ENCODE results near the gene SAE1. TPM values are rescaled to one million over a fixed set of nuclear protein-coding genes. Genes with fewer than 3 reads are reported as not detected.
"Not testable (repeated sequence)": the region's sequence is repeated elsewhere in the genome, so short reads cannot be mapped to it uniquely, and the experiment has no call there.

The SAE1 gene
- total RNA-seq, 1 donor from 2014 or later, result 305 TPM

- peaks cover 10% of the 10 kb centered on the region for H3K36me3 Mint-ChIP-seq
- peaks cover 100% of the 10 kb centered on the region for H3K79me2 ChIP-seq (ENCODE audit: low read depth)
- no peak overlapping the region for H3K27ac Mint-ChIP-seq
- no peaks in the 10 kb centered on the region for H3K9me3 Mint-ChIP-seq
- no peaks in the 10 kb centered on the region for H3K27me3 Mint-ChIP-seq (ENCODE audit: insufficient read depth, low read depth)
- no peaks in the 10 kb centered on the region for H3K27me3 ChIP-seq
- TF ChIP-seq EZH2 (IDR thresholded peaks at IDR 0.05) (no peak), CTCF (IDR thresholded peaks at IDR 0.05) (no peak), EZH2phosphoT487 (IDR thresholded peaks at IDR 0.05) (no peak)
- no peaks in the 10 kb centered on the region for H3K9me3 ChIP-seq (ENCODE audit: low read depth)
- H3K4me2 ChIP-seq, result peak overlapping the region; percentile 43
- H3K9ac ChIP-seq, result peak overlapping the region; percentile 6
- no peak overlapping the region for H2AFZ ChIP-seq (replicated peaks)
- H3K36me3 ChIP-seq, result no peaks in the 10 kb centered on the region
- no peak overlapping the region for H3K27ac ChIP-seq
- peaks cover 44% of the 10 kb centered on the region for H3K4me1 ChIP-seq
- H3K4me3 Mint-ChIP-seq, result no peak overlapping the region
- H4K20me1 ChIP-seq (ENCODE audit: low read depth), result peaks cover 92% of the 10 kb centered on the region
- no peak for DNase-seq (ENCODE audit: low spot score)
- peaks cover 13% of the 10 kb centered on the region for H3F3A ChIP-seq (ENCODE audit: low read depth)
- H3K4me1 Mint-ChIP-seq, result peaks cover 53% of the 10 kb centered on the region
- H3K4me3 ChIP-seq, result no peak overlapping the region
These were observed 30.3 kb upstream of the SAE1 start for GRCh38 chr19:47100290-47100689.

- H3K4me1 ChIP-seq, result peaks cover 40% of the 10 kb centered on the region
- not testable (repeated sequence) for H3K4me3 Mint-ChIP-seq; H3K4me3 ChIP-seq; H3K27ac Mint-ChIP-seq; H3K27me3 ChIP-seq; H3K27me3 Mint-ChIP-seq (ENCODE audit: insufficient read depth, low read depth); H3K9ac ChIP-seq; DNase-seq (ENCODE audit: low spot score); H3K36me3 ChIP-seq; H2AFZ ChIP-seq (replicated peaks); H3K4me2 ChIP-seq; H3K27ac ChIP-seq; H3K9me3 ChIP-seq (ENCODE audit: low read depth); H3K9me3 Mint-ChIP-seq
- H4K20me1 ChIP-seq (ENCODE audit: low read depth), result peaks cover 91% of the 10 kb centered on the region
- H3K79me2 ChIP-seq (ENCODE audit: low read depth), result peaks cover 100% of the 10 kb centered on the region
- Mint-ChIP-seq H3K36me3 (peaks cover 15% of the 10 kb centered on the region), H3K4me1 (peaks cover 51% of the 10 kb centered on the region)
- peaks cover 13% of the 10 kb centered on the region for H3F3A ChIP-seq (ENCODE audit: low read depth)
These were observed 29.5 kb upstream of the SAE1 start for GRCh38 chr19:47101116-47101515.

- peaks cover 100% of the 10 kb centered on the region for H3K79me2 ChIP-seq (ENCODE audit: low read depth)
- TF ChIP-seq EZH2phosphoT487 (IDR thresholded peaks at IDR 0.05), result no peak
- TF ChIP-seq EZH2 (IDR thresholded peaks at IDR 0.05), result no peak
- TF ChIP-seq CTCF (IDR thresholded peaks at IDR 0.05), result no peak
- DNase-seq (ENCODE audit: low spot score), result no peak
- no peaks in the 10 kb centered on the region for H3K9me3 Mint-ChIP-seq
- peaks cover 30% of the 10 kb centered on the region for H3K4me1 ChIP-seq
- H3K27me3 Mint-ChIP-seq (ENCODE audit: insufficient read depth, low read depth), result no peaks in the 10 kb centered on the region
- no peaks in the 10 kb centered on the region for H3K27me3 ChIP-seq
- H3K36me3 ChIP-seq, result no peaks in the 10 kb centered on the region
- no peaks in the 10 kb centered on the region for H3K9me3 ChIP-seq (ENCODE audit: low read depth)
- no peak overlapping the region for H3K27ac ChIP-seq
- no peak overlapping the region for H3K9ac ChIP-seq
- H3K4me3 Mint-ChIP-seq, result peak overlapping the region; percentile 0
- H3K4me2 ChIP-seq, result no peak overlapping the region
- no peak overlapping the region for H2AFZ ChIP-seq (replicated peaks)
- H3K36me3 Mint-ChIP-seq, result peaks cover 14% of the 10 kb centered on the region
- peaks cover 84% of the 10 kb centered on the region for H4K20me1 ChIP-seq (ENCODE audit: low read depth)
- H3F3A ChIP-seq (ENCODE audit: low read depth), result peaks cover 13% of the 10 kb centered on the region
- peak overlapping the region; percentile 21 for H3K27ac Mint-ChIP-seq
- no peak overlapping the region for H3K4me3 ChIP-seq
- H3K4me1 Mint-ChIP-seq, result peaks cover 51% of the 10 kb centered on the region
These were observed 28.1 kb upstream of the SAE1 start for GRCh38 chr19:47102346-47103060.

GRCh38 chr19:47104680-47105079 is 26.0 kb upstream of the SAE1 start:
- H3K4me1 ChIP-seq, result peaks cover 30% of the 10 kb centered on the region

More at GRCh38 chr19:47104680-47105079, 26.0 kb upstream of the SAE1 start:
- Histone ChIP-seq H3F3A (ENCODE audit: low read depth) (peaks cover 18% of the 10 kb centered on the region), H3K9me3 (ENCODE audit: low read depth) (no peaks in the 10 kb centered on the region), H3K79me2 (ENCODE audit: low read depth) (peaks cover 100% of the 10 kb centered on the region), H3K36me3 (no peaks in the 10 kb centered on the region), H3K4me3 (no peak overlapping the region), H3K9ac (no peak overlapping the region), H3K4me2 (no peak overlapping the region), H3K27ac (no peak overlapping the region), H2AFZ (replicated peaks) (no peak overlapping the region), H4K20me1 (ENCODE audit: low read depth) (peaks cover 62% of the 10 kb centered on the region), H3K27me3 (no peaks in the 10 kb centered on the region)
- Mint-ChIP-seq H3K4me3 (no peak overlapping the region), H3K27me3 (ENCODE audit: insufficient read depth, low read depth) (no peaks in the 10 kb centered on the region), H3K9me3 (no peaks in the 10 kb centered on the region), H3K27ac (no peak overlapping the region), H3K36me3 (peaks cover 16% of the 10 kb centered on the region), H3K4me1 (peaks cover 57% of the 10 kb centered on the region)
- TF ChIP-seq EZH2 (IDR thresholded peaks at IDR 0.05), result no peak
- no peak for TF ChIP-seq EZH2phosphoT487 (IDR thresholded peaks at IDR 0.05)
- TF ChIP-seq CTCF (IDR thresholded peaks at IDR 0.05), result no peak
- DNase-seq (ENCODE audit: low spot score), result no peak
